ENCODE measurements around the gene GRAMD1B. TPM values are rescaled to one million over a fixed set of nuclear protein-coding genes. Genes with fewer than 3 reads are reported as not detected.

GRAMD1B gene
- total RNA-seq, 1 donor from 2014 or later = 1.4 TPM

DNA sequence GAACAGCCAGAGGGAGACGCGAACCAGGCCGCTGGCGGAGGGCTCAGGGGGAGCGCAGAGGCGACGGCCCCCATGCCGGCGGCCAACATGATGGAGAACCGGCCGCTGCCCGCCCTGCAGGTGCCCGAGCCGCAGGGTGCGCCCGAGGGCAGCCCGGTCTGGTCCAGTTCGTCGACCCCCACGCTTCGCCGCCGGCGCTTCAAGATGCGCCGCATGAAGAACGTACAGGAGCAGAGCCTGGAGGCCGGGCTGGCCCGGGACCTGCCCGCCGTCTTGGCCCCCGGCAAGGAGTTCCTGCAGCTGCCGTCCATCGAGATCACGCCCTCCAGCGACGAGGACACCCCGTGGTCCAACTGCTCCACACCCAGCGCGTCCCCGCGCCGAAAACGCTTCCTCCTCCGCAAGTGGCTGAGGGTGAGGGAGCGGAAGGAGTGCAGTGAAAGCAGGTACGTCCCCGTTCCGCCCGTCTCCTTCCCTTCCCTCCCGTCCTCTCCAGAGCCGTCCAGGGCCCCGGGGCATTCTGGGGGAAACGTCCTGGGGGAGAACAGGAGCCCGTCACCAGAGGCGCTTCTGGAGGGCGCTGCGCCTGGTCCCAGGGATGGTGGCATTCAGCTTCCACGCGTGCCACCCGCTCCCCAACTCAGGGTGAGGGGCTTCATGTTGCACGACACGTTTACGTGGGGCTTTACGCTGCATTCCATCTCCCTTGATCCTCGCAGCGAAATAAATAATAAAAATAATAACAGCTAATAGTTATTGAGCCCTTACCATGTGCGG is 840 bp downstream of the GRAMD1B start:
- peak; percentile 17 to 72 for DNase-seq (ENCODE audit: low spot score in 2 of 2)
- H3K4me1 ChIP-seq = peaks cover 3% of the 10 kb centered on the region in 2 donors
- H3K4me3 ChIP-seq = peak overlapping the region; percentile 68 to 70
- peak overlapping the region; percentile 46 to 49 for H3K27ac ChIP-seq
- no peaks in the 10 kb centered on the region for H3K9me3 ChIP-seq
- intact Hi-C loops (cut with DNase I) = no loop called here
- H3K27me3 ChIP-seq = no peaks in the 10 kb centered on the region
- H3K36me3 ChIP-seq = no peaks in the 10 kb centered on the region
- TF ChIP-seq, protein P1, sequence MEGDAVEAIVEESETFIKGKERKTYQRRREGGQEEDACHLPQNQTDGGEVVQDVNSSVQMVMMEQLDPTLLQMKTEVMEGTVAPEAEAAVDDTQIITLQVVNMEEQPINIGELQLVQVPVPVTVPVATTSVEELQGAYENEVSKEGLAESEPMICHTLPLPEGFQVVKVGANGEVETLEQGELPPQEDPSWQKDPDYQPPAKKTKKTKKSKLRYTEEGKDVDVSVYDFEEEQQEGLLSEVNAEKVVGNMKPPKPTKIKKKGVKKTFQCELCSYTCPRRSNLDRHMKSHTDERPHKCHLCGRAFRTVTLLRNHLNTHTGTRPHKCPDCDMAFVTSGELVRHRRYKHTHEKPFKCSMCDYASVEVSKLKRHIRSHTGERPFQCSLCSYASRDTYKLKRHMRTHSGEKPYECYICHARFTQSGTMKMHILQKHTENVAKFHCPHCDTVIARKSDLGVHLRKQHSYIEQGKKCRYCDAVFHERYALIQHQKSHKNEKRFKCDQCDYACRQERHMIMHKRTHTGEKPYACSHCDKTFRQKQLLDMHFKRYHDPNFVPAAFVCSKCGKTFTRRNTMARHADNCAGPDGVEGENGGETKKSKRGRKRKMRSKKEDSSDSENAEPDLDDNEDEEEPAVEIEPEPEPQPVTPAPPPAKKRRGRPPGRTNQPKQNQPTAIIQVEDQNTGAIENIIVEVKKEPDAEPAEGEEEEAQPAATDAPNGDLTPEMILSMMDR (IDR thresholded peaks at IDR 0.05) = no peak

DNA sequence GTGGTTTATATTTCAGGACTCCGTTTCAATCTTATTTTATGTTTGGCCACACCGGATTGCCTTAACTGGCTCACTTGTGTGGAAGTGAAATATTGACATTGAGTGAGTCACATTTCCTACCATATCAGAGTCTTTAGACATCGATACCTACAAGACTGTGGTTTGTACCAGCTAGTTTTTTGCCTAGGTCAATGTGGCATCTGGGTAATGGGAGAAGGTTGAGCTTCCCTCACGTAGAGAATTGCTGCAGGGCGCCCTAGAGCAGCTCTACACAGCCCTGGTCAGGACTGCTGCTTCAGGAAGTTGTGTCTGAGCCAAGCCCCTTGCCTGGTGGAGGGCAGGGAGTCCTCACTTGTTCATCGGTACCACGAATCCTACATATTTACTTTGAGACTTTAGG is 1.6 kb downstream of the GRAMD1B start:
- Histone ChIP-seq H3K36me3 (no peaks in the 10 kb centered on the region), H3K4me1 (peaks cover 3% of the 10 kb centered on the region in 2 donors), H3K27me3 (no peaks in the 10 kb centered on the region), H3K9me3 (no peaks in the 10 kb centered on the region), H3K27ac (no peak overlapping the region), H3K4me3 (peak overlapping the region in 1 of 2 donors; percentile 68)
- TF ChIP-seq, protein P1 (IDR thresholded peaks at IDR 0.05) = no peak
- DNase-seq (ENCODE audit: low spot score in 2 of 2) = no peak
- intact Hi-C loops (cut with DNase I) = no loop called here

GRCh38 chr11:123434262-123434661 is 4.2 kb downstream of the GRAMD1B start:
- Histone ChIP-seq H3K27me3 (no peaks in the 10 kb centered on the region), H3K9me3 (no peaks in the 10 kb centered on the region), H3K4me1 (peaks cover 3% of the 10 kb centered on the region in 2 donors), H3K4me3 (no peak overlapping the region), H3K36me3 (no peaks in the 10 kb centered on the region), H3K27ac (no peak overlapping the region)
- TF ChIP-seq, protein P1 (IDR thresholded peaks at IDR 0.05) = no peak
- intact Hi-C loops (cut with DNase I) = no loop called here
- DNase-seq (ENCODE audit: low spot score in 2 of 2) = no peak

DNA sequence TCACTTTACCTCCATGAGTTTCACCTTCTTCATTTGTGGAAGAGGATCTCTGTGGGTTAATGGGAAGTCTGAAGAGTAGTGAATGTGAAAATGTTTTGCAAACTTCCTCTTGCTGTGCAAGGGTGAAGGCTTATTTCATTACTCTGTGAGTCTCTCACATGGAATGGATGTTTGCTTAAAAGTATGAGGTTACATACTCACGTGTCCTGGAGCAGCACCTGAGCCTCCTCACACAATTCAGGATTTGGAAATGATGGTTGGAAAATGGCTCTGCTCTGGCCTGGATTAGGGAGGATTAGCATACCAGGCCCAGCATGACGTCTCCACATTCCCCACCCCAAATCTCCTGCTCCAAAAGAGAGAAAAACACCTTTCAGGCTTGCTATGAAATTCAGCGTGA is 4.8 kb downstream of the GRAMD1B start:
- DNase-seq (ENCODE audit: low spot score in 2 of 2) = no peak
- TF ChIP-seq, protein P1 (IDR thresholded peaks at IDR 0.05) = no peak

DNA sequence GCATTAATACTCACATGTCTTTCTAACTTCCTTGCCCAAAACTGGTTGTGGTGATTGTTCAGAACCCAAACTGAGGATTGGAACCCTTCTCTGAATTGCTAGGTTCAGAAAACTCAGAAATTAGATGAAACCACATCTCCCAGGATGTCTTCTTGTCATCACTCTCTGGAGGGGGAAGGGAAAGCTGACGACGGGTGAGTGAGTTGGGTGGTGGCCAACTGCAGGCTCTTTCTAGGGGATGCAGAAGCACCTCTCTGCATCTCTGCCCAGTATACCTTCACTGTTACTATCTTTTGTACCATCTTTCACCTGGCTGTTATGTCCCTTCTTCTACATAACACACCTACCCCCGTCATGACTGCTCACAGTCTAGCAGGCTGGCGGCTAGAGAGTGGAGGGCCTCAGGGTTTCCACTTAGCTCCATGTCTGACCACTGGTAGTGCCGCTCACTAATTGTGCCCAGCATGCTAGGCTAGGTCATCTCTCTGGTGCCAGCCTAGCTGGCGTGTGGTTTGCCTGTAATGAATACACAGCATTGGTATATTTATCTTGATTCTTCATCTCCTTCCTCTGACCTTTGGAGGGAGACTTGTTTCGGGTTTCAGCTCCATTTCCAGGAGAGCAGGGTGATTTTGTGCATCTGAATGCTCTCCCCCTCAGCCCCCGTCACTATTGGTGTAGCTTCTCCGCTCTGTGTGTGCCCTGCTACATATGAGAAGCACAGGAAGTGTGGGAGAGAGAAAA is 7.3 kb downstream of the GRAMD1B start:
- DNase-seq (ENCODE audit: low spot score in 2 of 2) = no peak
- H3K4me3 ChIP-seq = no peak overlapping the region
- no peaks in the 10 kb centered on the region for H3K9me3 ChIP-seq
- no peaks in the 10 kb centered on the region for H3K36me3 ChIP-seq
- H3K27ac ChIP-seq = no peak overlapping the region
- H3K27me3 ChIP-seq = no peaks in the 10 kb centered on the region
- TF ChIP-seq, protein P1 (IDR thresholded peaks at IDR 0.05) = no peak
- intact Hi-C loops (cut with DNase I) = no loop called here
- H3K4me1 ChIP-seq = no peaks in the 10 kb centered on the region

More for the DNA sequence above, 4.8 kb downstream of the GRAMD1B start:
- intact Hi-C loops (cut with DNase I) = no loop called here
- H3K27me3 ChIP-seq = no peaks in the 10 kb centered on the region
- H3K27ac ChIP-seq = no peak overlapping the region
- H3K4me3 ChIP-seq = no peak overlapping the region
- peaks cover 3% of the 10 kb centered on the region in 2 donors for H3K4me1 ChIP-seq
- H3K36me3 ChIP-seq = no peaks in the 10 kb centered on the region
- no peaks in the 10 kb centered on the region for H3K9me3 ChIP-seq
